Sigmoid colon (tissue), 7 donors: Measurements from ENCODE around the gene MAP3K6. TPM values are rescaled to one million over a fixed set of nuclear protein-coding genes. Genes with fewer than 3 reads are reported as not detected.

Experiments
- DNase-seq: peaks from one replicate; pipeline ENCODE4 v3.0.0-alpha.2; 2019
- H3K27ac ChIP-seq, 4 donors: fragments of 200-600 bp; sonication (generic); one replicate each; pipeline ENCODE4 v1.5.1; 2016 to 2019; ENCODE audit warnings: mild to moderate bottlenecking in 1 of 4
- H3K27me3 ChIP-seq, 3 donors: fragments of 200-600 bp; sonication (generic); one replicate each; pipeline ENCODE4 v1.5.1; 2019; ENCODE audit warnings: mild to moderate bottlenecking in 1 of 3
- H3K36me3 ChIP-seq, 4 donors: fragments of 200-600 bp; sonication (generic); one replicate each; pipeline ENCODE4 v1.5.1; 2016 to 2019
- H3K4me1 ChIP-seq, 4 donors: fragments of 200-600 bp; sonication (generic); one replicate each; pipeline ENCODE4 v1.5.1; 2017 to 2019
- H3K4me3 ChIP-seq, 4 donors: fragments of 200-600 bp; sonication (generic); one replicate each; pipeline ENCODE4 v1.5.1; 2017 to 2019; ENCODE audit warnings: mild to moderate bottlenecking in 2 of 4, moderate library complexity in 1 of 4
- H3K9me3 ChIP-seq, 4 donors: fragments of 200-600 bp in 3 of 4; sonication (generic) in 3 of 4; one replicate each; pipeline versions ENCODE4 v1.5.1 to v1.6.1; 2013 to 2019
- CTCF ChIP-seq, 4 experiments: fragments of 450-650 bp in 3 of 4; fragments of 200-600 bp in 1 of 4; IDR thresholded peaks; one replicate each; pipeline ENCODE4 v1.5.1; 2016 to 2019; ENCODE audit warnings: antibody characterized with exemption in 4 of 4, mild to moderate bottlenecking in 3 of 4, moderate library complexity in 2 of 4
- EP300 ChIP-seq, 4 donors: sonication (generic); formaldehyde crosslinking; IDR thresholded peaks; one replicate each; pipeline ENCODE4 v1.6.1; 2017; ENCODE audit warnings: antibody characterized with exemption in 4 of 4
- POLR2A ChIP-seq, 2 donors: fragments of 450-650 bp; IDR thresholded peaks; one replicate each; pipeline ENCODE4 v1.6.1; 2016; ENCODE audit warnings: antibody characterized with exemption in 2 of 2, mild to moderate bottlenecking in 2 of 2, moderate library complexity in 2 of 2
- POLR2AphosphoS5 ChIP-seq, 4 donors: sonication (generic); formaldehyde crosslinking; IDR thresholded peaks; one replicate each; pipeline ENCODE4 v1.6.1; 2017; ENCODE audit warnings: antibody characterized with exemption in 4 of 4
- WGBS, 2 donors: extraction: QIAGEN DNeasy Blood & Tissue Kit; methylation state at CpG; one replicate each; pipeline ENCODE4 v1.1.7; 2013; 5-methylcytosine and 5-hydroxymethylcytosine counted together
- intact Hi-C: fragments of 100-400 bp; cut with DNase I; formaldehyde crosslinking; loops from one replicate; pipeline ENCODE4 v1.15.1; 2023
- polyA plus RNA-seq, 3 donors: library from polyadenylated mRNA; stranded (reverse); fragments of 200-250 nt; gene quantifications; one replicate each; pipeline ENCODE4 v1.2.3, GENCODE V29; 2013
- total RNA-seq, 4 donors: library from RNA; depleted of rRNA; stranded (reverse); fragments of >200 nt; gene quantifications; one replicate each; pipeline ENCODE4 v1.1.0, GENCODE V29; 2016
- donor health status: healthy with polysubstance abuse.
- donor health status: Bipolar disorder and iron deficiency.
- donor health status: healthy.

MAP3K6 gene
- total and polyA plus RNA-seq, 7 donors: 3.7 to 50.4 (median 21.2) TPM

- Histone ChIP-seq H3K36me3 (peaks cover 0 to 6% (median 0%) of the 10 kb centered on the region in 4 donors), H3K9me3 (no peaks in the 10 kb centered on the region), H3K4me3 (no peak overlapping the region), H3K4me1 (no peaks in the 10 kb centered on the region), H3K27me3 (peaks cover 0 to 14% (median 7%) of the 10 kb centered on the region in 3 donors), H3K27ac (no peak overlapping the region)
- DNase-seq: no peak
- intact Hi-C loops: no loop called here
- 35 to 59% methylated on average over 31 of the region's 31 CpGs for WGBS, 2 donors
- TF ChIP-seq POLR2A (IDR thresholded peaks at IDR 0.05) (no peak), CTCF (IDR thresholded peaks at IDR 0.05) (no peak), POLR2AphosphoS5 (IDR thresholded peaks at IDR 0.05) (no peak)
Observed at GRCh38 chr1:27342778-27343638, 23.8 kb downstream of the MAP3K6 start.

GRCh38 chr1:27342391-27342777 is 24.4 kb downstream of the MAP3K6 start:
- Histone ChIP-seq H3K4me1 (no peaks in the 10 kb centered on the region), H3K27me3 (peaks cover 0 to 7% (median under 1%) of the 10 kb centered on the region in 3 donors), H3K27ac (no peak overlapping the region), H3K9me3 (no peaks in the 10 kb centered on the region), H3K36me3 (peaks cover 0 to 11% (median 0%) of the 10 kb centered on the region in 4 donors), H3K4me3 (no peak overlapping the region)
- DNase-seq: no peak
- WGBS, 2 donors: 41 to 55% methylated on average over 8 of the region's 8 CpGs
- TF ChIP-seq EP300 (IDR thresholded peaks at IDR 0.05) (no peak), POLR2A (IDR thresholded peaks at IDR 0.05) (no peak), CTCF (IDR thresholded peaks at IDR 0.05) (no peak), POLR2AphosphoS5 (IDR thresholded peaks at IDR 0.05) (no peak)
- intact Hi-C loops: no loop called here

- H3K27ac ChIP-seq: no peak within 1 kb of the TSS
- intact Hi-C loops: no loop called here
- DNase-seq: no peak
- H3K4me1 ChIP-seq: no peaks in the 10 kb centered on the region
- TF ChIP-seq POLR2A (IDR thresholded peaks at IDR 0.05): no peak
- no peak for TF ChIP-seq POLR2AphosphoS5 (IDR thresholded peaks at IDR 0.05)
- no peak for TF ChIP-seq EP300 (IDR thresholded peaks at IDR 0.05)
- no peak for TF ChIP-seq CTCF (IDR thresholded peaks at IDR 0.05)
- no peak within 1 kb of the TSS for H3K4me3 ChIP-seq
- peaks cover 0 to 16% (median 2%) of the 10 kb centered on the region in 4 donors for H3K36me3 ChIP-seq
- peaks cover 0 to under 1% (median 0%) of the 10 kb centered on the region in 3 donors for H3K27me3 ChIP-seq
- no peaks in the 10 kb centered on the region for H3K9me3 ChIP-seq
- 14 to 15% methylated on average over 22 of the region's 22 CpGs for WGBS, 2 donors
Observed at GRCh38 chr1:27341525-27342252, 25.1 kb downstream of the MAP3K6 start, which contains the start of gene SYTL1. Gene SYTL1 (plus strand): TSS chr1:27342022. CDS start chr1:27345335, 3,313 bp downstream.

- H3K27ac ChIP-seq: no peak overlapping the region
- TF ChIP-seq POLR2AphosphoS5 (IDR thresholded peaks at IDR 0.05) (no peak), POLR2A (IDR thresholded peaks at IDR 0.05) (no peak), EP300 (IDR thresholded peaks at IDR 0.05) (no peak), CTCF (IDR thresholded peaks at IDR 0.05) (no peak)
- no peaks in the 10 kb centered on the region for H3K27me3 ChIP-seq
- H3K4me3 ChIP-seq: no peak overlapping the region
- intact Hi-C loops: loop anchor here (10.0 kb wide), 1 partner anchor 56 kb away; the partner anchor contains the start of gene GPR3
- no peaks in the 10 kb centered on the region for H3K9me3 ChIP-seq
- 70 to 76% methylated on average over 5 of the region's 5 CpGs for WGBS, 2 donors
- no peaks in the 10 kb centered on the region for H3K4me1 ChIP-seq
- no peak for DNase-seq
- H3K36me3 ChIP-seq: peaks cover 7 to 41% (median 18%) of the 10 kb centered on the region in 4 donors
Observed at GRCh38 chr1:27339213-27339612, 27.5 kb downstream of the MAP3K6 start.
